ENCODE results near the gene FGF18.

DNA sequence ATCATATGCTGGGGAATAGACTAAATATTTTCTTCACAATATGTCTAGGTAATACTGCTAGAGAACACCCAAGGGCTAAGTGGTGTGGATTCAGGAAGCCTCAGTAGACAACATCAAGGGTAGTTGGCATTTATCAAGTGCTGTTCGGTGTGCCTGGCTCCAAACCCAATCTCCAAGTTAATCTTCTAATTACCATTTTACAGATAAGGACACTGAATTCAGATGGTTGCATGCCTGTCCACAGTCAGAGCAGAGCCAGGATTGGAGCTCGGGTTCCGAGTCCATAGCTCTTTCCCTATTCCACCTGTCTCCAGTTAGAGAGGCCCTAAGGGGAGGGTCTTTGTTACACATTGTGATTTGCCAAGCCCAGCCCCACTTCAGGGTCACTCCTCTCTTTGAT lies 58.2 kb downstream of the FGF18 start:
- TF ChIP-seq ZNF423 (tag by site-specific recombination; IDR thresholded peaks at IDR 0.05), result no peak
- no peak for TF ChIP-seq REST (tag by site-specific recombination; IDR thresholded peaks at IDR 0.05)
